NCI-H526 treated with DMSO at 0.1 percent for 48 hours (cell line): Measurements from ENCODE around the gene CLDN7.

Experiments used
- DNase-seq: peaks from one replicate; lab custom pipeline; 2025; lab: John Stamatoyannopoulos, UW

The CLDN7 gene

GRCh38 chr17:7289256-7290032 is 27.2 kb upstream of the CLDN7 start:
- DNase-seq, result no peak

GRCh38 chr17:7285679-7286078 is 23.4 kb upstream of the CLDN7 start:
- DNase-seq, result no peak

DNA sequence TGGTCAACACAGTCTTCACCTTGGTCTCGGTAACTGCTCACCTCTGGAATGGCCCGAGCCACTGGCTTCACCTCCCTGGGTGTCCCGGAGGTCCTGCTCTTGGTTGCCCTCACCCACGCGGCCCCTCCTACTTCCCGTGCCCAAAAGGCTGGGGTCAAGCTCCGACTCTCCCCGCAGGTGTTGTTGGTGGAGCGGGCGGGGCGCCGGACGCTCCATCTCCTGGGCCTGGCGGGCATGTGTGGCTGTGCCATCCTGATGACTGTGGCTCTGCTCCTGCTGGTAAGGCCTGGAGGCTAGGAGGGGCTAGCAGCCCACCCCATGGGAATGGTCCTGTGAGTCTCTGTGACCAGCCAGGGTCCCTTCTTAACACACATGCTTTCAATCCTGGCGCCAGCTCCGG is 22.6 kb upstream of the CLDN7 start:
- no peak for DNase-seq

DNA sequence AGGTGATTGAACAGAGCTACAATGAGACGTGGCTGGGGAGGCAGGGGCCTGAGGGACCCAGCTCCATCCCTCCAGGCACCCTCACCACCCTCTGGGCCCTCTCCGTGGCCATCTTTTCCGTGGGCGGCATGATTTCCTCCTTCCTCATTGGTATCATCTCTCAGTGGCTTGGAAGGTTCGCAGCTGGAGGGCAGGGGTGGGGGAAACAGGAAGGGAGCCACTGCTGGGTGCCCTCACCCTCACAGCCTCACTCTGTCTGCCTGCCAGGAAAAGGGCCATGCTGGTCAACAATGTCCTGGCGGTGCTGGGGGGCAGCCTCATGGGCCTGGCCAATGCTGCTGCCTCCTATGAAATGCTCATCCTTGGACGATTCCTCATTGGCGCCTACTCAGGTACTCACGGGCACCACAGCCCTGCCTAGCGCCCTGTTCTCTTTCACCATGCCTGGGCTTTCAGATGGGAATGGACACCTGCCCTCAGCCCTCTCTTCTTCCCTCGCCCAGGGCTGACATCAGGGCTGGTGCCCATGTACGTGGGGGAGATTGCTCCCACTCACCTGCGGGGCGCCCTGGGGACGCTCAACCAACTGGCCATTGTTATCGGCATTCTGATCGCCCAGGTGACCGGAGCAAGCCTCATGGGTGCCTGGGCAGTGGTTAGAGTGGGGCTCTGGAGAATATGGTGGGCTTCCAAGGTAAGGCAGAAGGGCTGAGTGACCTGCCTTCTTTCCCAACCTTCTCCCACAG is 21.4 kb upstream of the CLDN7 start:
- DNase-seq, result no peak

DNA sequence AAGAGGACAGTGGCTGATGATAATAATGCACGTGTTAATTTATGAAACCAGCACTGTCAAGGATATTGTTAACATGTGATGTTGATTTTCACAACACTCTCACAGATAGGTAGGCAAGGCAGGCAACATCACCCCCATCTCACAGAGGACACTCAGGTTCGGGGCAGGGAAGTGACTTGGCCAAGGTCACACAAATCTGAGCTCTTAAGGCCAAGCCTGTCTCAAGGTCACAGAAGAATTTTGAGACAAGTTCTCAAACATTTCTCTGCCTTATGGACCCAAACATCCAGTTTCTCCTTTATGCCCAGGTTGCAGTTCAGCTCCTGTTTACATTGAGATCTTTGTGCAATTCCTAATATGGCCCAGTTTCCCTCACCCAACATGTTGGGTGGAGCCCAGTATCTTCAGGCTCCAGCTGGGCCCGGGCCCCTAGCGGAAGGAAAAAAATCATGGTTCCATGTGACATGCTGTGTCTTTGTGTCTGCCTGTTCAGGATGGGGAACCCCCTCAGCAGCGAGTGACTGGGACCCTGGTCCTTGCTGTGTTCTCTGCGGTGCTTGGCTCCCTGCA is 20.6 kb upstream of the CLDN7 start:
- no peak for DNase-seq

DNA sequence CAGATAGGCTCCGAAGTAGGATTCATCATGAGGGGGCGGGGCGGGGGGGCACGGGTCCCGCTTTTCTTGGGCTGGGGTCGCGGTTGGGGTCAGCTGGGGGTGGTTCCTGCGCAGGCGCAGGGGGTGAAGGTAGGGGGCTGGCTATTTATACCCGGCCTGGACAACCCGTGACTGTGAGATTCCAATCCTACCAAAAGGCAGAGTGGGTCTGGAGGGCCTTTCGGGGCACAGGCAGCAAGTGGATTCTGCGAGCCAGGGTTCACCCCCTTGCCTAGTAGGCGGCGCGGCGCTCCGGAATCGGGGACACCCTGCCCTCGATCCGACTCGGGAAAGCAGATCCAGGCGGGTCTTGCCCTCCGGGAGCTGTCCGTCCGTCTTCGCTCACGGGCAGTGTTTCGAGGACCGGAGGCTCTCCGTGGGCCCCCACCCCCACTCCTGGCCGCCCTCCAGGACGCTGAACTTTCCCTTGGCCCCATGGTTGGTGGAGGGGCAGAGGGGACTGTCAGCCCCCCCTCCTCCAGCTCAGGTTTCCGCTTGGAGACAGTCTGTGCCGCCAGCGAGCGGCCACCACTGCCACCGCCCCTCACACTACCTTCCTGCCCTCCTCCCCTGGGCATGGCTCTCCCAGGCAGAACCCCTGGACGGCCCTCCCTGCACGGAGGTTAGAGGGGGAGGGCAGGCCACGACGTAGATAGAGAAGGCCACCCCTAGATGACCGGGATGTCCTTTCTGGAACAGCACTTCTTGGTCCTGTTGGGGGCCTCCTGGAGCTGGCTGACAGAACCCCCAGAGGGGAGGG is 19.9 kb upstream of the CLDN7 start:
- no peak for DNase-seq

GRCh38 chr17:7281074-7281952 is 19.0 kb upstream of the CLDN7 start, which contains the start of gene SLC2A4:
SLC2A4 (plus strand) TSS chr17:7281718; CDS start chr17:7281935, 217 bp downstream.
- DNase-seq, result peak; percentile 73

GRCh38 chr17:7280519-7281073 is 18.3 kb upstream of the CLDN7 start:
- peak; percentile 79 for DNase-seq

GRCh38 chr17:7279448-7279847 is 17.2 kb upstream of the CLDN7 start:
- DNase-seq, result no peak

DNA sequence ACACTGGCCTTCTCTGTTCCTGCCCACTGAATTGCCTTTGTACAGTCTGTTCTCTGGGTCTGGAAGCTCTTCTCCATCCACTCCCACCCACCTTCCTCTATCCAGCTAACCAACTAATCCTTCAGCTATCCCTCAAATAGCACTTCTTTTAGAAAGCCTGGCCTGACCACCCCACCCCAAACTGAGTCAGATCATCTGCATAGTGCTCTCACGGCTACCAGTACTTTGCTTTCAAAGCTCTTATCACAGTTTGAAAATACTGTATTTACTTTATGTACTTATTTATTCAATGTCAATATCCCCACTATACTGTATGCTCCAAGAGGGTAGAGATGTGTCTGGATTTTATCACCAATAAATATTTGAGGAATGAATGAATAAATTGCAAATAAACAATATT is 4.5 kb upstream of the CLDN7 start:
- no peak for DNase-seq

DNA sequence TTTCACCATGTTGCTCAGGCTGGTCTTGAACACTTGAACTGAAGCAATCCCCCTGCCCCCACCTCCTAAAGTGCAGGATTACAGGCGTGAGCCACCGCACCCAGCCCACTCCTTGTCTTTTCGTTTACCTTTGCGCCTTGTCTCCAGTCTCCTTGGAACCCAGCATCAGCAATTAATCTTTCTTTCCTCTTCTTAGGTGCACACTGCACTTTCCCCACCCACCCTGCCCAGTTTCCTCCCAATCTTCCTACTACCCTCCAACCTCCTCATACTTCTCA is 1.5 kb upstream of the CLDN7 start:
- no peak for DNase-seq

DNA sequence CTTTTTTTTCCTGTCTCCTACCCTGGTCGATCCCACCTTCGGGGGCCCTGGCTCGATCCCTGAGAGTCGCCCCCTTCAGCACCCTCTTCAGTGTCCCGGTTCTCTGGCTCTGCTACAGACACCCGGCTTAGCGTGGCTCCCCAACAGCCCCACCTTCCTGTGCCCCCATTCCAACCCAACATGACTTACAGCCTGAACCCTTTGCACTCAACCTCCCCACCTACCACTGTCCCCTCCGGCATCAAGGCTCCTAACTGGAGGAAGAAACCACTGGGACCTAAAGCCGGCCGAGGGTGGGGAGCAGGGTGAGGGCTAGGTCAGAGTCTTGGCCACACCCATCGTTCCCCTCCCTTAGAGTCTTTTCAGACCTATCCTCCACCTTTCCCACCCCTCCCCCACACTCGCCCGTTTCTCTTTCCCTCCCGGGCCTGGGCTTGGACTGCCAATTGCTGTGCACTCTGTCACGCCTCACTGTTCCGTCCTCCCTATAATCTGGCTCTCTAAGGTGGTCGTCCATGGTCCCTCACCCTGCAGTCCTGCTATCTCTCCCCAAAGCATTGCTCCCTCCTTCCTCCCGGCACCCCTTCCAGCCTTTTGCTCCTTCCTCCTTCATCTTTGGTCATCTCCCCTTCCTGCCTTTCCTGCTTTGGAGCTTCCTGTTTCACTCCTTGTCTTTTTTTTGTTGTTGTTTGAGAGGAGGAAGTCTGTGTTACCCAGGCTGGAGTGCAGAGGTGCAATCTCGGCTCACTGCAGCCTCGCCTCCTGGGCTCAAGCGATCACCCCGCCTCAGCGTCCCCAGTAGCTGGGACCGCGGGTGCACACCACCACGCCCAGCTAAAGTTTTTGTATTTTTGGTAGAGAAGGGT is 890 bp upstream of the CLDN7 start:
- DNase-seq, result peak; percentile 22

GRCh38 chr17:7261379-7262191 is 693 bp downstream of the CLDN7 start:
- DNase-seq, result no peak

DNA sequence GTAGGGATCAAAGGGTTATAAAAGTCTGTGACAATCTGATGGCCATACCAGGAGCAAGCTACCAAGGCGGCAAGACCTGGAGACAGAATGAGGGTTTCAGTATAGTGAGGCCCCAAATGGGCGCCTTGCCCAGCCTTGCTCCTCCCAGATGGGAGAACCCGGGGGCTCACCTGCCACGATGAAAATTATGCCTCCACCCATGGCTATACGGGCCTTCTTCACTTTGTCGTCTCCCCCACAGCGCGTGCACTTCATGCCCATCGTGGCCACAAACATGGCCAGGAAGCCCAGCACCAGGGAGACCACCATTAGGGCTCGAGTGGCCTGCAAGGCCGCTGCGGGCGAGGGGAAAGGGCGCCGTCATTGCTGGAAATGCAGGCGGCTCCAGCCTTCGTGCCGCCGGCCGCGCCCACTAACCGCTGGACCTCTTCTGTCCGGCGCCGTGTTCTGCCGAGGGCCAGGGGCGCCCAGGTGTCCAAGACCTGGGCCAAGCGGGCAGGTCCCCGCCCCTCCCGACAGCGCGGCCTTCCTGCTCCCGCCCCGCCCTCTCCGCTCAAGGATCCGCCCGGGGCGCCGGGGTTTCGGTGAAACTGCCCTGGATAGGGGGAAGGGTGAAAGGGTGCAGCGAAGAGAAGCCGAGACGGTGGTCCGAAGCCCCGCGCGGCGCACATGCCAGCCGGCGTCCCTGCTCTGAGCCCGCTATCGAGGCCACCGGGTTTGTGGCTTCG is 1.5 kb downstream of the CLDN7 start:
- DNase-seq, result peak; percentile 1

DNA sequence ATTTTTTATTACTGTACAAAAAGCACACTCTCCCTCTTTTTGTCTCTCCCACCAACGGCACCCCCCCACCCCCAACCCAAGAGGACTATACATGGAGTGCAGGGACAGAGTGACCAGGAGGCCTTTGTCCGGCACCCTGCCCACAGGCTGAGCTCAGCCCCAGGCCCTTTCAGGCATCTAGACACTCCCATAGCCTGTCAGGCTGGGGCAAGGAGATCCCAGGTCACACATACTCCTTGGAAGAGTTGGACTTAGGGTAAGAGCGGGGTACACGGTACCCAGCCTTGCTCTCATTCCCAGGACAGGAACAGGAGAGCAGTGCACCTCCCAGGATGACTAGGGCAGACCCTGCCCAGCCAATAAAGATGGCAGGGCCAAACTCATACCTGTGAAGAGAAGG is 2.1 kb downstream of the CLDN7 start:
- DNase-seq, result no peak

DNA sequence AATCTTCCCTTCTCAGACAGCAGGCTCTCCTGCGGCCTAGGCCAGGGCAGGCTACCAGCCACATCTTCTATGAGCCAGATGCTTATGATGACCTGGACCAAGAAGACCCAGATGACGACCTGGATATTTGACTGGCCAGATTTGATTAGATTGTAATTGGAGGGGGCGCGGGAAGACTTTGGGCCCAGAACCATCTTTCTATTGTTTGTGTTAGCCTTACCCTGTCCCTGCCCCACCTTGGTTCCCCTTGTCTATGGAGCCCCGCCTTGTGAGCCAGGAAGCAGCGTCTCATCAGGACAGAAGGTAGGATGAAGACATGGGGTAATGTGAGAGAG is 2.8 kb downstream of the CLDN7 start:
- DNase-seq, result no peak

DNA sequence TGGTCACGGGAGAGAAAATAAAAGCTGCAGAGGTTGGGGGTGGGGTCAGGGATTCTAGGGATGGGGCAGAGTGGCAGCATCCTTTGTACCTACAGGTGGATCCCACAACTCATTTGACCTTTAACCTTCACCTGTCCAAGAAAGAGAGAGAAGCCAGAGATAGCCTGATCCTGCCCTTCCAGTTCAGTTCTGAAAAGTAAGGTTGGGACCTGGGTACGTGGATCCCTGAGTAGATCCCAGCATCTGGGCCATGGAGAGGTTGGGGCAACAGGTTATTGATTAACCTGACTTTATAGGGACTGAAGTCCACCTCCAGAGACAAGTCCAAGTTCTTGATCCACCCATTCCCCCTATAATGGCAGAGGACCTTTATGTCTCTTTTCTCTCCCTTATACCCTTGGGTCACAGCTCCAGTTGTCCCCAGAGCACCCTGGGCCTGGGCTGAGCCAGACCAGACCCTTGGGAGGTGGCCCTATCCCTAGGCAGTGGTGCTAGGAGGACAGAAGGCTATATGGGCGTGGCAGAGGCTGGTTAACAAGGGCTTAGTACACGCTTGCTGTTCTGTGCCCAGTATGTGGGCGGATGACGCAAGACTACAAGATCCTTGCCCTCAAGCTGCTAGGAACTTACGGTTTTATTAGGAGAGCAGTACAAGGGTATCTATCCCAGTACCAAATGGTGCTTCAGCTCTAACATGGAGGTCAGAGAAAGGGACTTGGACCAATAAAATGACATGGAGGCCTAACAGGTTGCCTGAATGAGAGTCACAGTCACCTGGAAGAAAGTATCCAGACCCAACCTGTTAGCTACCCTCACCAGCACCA is 3.3 kb downstream of the CLDN7 start:
- no peak for DNase-seq
